Glomerular visceral epithelial cell (primary cell): ENCODE measurements around the gene EXOSC5.
"Not testable (repeated sequence)": the region's sequence is repeated elsewhere in the genome, so short reads cannot be mapped to it uniquely, and the experiment has no call there.

ENCODE experiments used
- DNase-seq: peaks from one replicate; pipeline ENCODE4 v3.0.0-alpha.2; 2016; ENCODE audit errors: extremely low spot score

The EXOSC5 gene

GRCh38 chr19:41426116-41426841 lies 29.1 kb upstream of the EXOSC5 start:
- DNase-seq = no peak

- DNase-seq = no peak
Measured at GRCh38 chr19:41425174-41426115, 28.3 kb upstream of the EXOSC5 start.

GRCh38 chr19:41424335-41425173 lies 27.4 kb upstream of the EXOSC5 start:
- no peak for DNase-seq

- no peak for DNase-seq
Measured at GRCh38 chr19:41422955-41423354, 25.8 kb upstream of the EXOSC5 start.

GRCh38 chr19:41422456-41422855 lies 25.3 kb upstream of the EXOSC5 start:
- no peak for DNase-seq

GRCh38 chr19:41421973-41422372 lies 24.8 kb upstream of the EXOSC5 start:
- no peak for DNase-seq

- DNase-seq = no peak
Measured at GRCh38 chr19:41421314-41421713, 24.2 kb upstream of the EXOSC5 start.

- DNase-seq = no peak
Measured at GRCh38 chr19:41420101-41420880, 23.1 kb upstream of the EXOSC5 start.

GRCh38 chr19:41416194-41416674 lies 19.1 kb upstream of the EXOSC5 start:
- no peak for DNase-seq

- DNase-seq = no peak
Measured at GRCh38 chr19:41415154-41415571, 18.0 kb upstream of the EXOSC5 start.

GRCh38 chr19:41414461-41414860 lies 17.3 kb upstream of the EXOSC5 start:
- no peak for DNase-seq

GRCh38 chr19:41413947-41414346 lies 16.8 kb upstream of the EXOSC5 start:
- no peak for DNase-seq

GRCh38 chr19:41412953-41413352 lies 15.8 kb upstream of the EXOSC5 start:
- DNase-seq = no peak

GRCh38 chr19:41411968-41412265 lies 14.8 kb upstream of the EXOSC5 start:
- DNase-seq = no peak

- DNase-seq = no peak
Measured at GRCh38 chr19:41411100-41411967, 14.2 kb upstream of the EXOSC5 start.

- no peak for DNase-seq
Measured at GRCh38 chr19:41410336-41411054, 13.3 kb upstream of the EXOSC5 start.

- peak; percentile 73 for DNase-seq
Measured at GRCh38 chr19:41409288-41409687, 12.1 kb upstream of the EXOSC5 start.

GRCh38 chr19:41408846-41409245 lies 11.7 kb upstream of the EXOSC5 start:
- DNase-seq = not testable (repeated sequence)

- no peak for DNase-seq
Measured at GRCh38 chr19:41408256-41408655, 11.1 kb upstream of the EXOSC5 start.

GRCh38 chr19:41407271-41407670 lies 10.1 kb upstream of the EXOSC5 start:
- peak; percentile 16 for DNase-seq
